Activated CD4-positive, alpha-beta memory T cell treated with anti-CD3 and anti-CD28 coated beads for 36 hours (primary cell): Measurements from ENCODE around the gene MCUB. TPM values are rescaled to one million over a fixed set of nuclear protein-coding genes. Genes with fewer than 3 reads are reported as not detected.

Experiments used
- CTCF ChIA-PET: fragments of 350-600 bp; sonication (Branson Sonifier 250); formaldehyde crosslinking; loops from one replicate; lab custom pipeline; 2021; ENCODE audit warnings: antibody characterized with exemption, inconsistent platforms; lab: Charles Lee
- POLR2A ChIA-PET: fragments of 350-600 bp; sonication (Branson Sonifier 250); formaldehyde crosslinking; loops from one replicate; lab custom pipeline; 2021; ENCODE audit warnings: antibody characterized with exemption; lab: Charles Lee
- DNase-seq: peaks from one replicate; pipeline ENCODE4 v3.0.0-alpha.2; 2020
- H3K27ac Mint-ChIP-seq: one replicate; pipeline ENCODE4 v1.8.0; 2021; ENCODE audit warnings: mixed read lengths
- H3K27me3 Mint-ChIP-seq: one replicate; pipeline ENCODE4 v1.8.0; 2021; ENCODE audit warnings: mixed read lengths
- H3K36me3 Mint-ChIP-seq: one replicate; pipeline ENCODE4 v1.8.0; 2021; ENCODE audit warnings: mixed read lengths
- H3K4me1 Mint-ChIP-seq: one replicate; pipeline ENCODE4 v1.8.0; 2021; ENCODE audit warnings: low read depth, mixed read lengths
- H3K4me3 Mint-ChIP-seq: one replicate; pipeline ENCODE4 v1.8.0; 2021; ENCODE audit warnings: mild to moderate bottlenecking, mixed read lengths
- H3K9me3 Mint-ChIP-seq: one replicate; pipeline ENCODE4 v1.8.0; 2021; ENCODE audit warnings: mixed read lengths
- intact Hi-C: fragments of 100-400 bp; cut with micrococcal nuclease; formaldehyde crosslinking; loops from one replicate; pipeline ENCODE4 v1.15.1; 2023
- total RNA-seq, 2 experiments: library from RNA; stranded (reverse); gene quantifications; one replicate each; pipeline ENCODE4 v1.2.3, GENCODE V29; 2021

MCUB gene
- total RNA-seq, 2 experiments from 2014 or later = 76.7 to 80.5 TPM

DNA sequence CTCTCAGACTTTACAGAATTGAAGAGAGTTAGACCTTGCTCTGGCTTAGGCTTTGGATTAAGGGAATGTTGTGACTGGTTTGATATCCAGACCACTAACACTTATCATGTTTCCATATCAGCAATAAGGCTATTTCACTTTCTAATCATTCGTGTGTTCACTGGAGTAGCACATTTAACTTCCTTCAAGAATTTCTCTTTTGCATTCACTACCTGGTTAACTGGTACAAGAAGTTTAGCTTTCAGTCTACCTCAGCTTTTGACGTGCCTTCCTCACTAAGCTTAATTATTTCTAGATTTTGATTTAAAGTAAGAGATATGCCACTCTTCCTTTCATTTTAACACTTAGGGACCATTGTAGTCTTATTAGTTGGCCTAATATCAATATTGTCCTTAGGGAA is 80.6 kb downstream of the MCUB start:
- Mint-ChIP-seq H3K27ac (peak overlapping the region; percentile 63), H3K4me1 (peaks cover 42% of the 10 kb centered on the region), H3K9me3 (peaks cover 20% of the 10 kb centered on the region), H3K4me3 (no peak overlapping the region), H3K36me3 (peaks cover 14% of the 10 kb centered on the region), H3K27me3 (no peaks in the 10 kb centered on the region)
- ChIA-PET POLR2A (no interaction called here), CTCF (interaction anchor here (1.2 kb wide), 1 partner anchor 150 kb away, joined by 3 read pairs; no protein-coding TSS in a partner anchor)
- intact Hi-C loops = no loop called here
- no peak for DNase-seq

GRCh38 chr4:109645874-109646710 is 86.0 kb downstream of the MCUB start:
- CTCF ChIA-PET = no interaction called here
- H3K9me3 Mint-ChIP-seq = peaks cover 11% of the 10 kb centered on the region
- POLR2A ChIA-PET = interaction anchor here (1.5 kb wide), 1 partner anchor 85 kb away, joined by 3 read pairs; no protein-coding TSS in a partner anchor
- DNase-seq = no peak
- H3K27ac Mint-ChIP-seq = no peak overlapping the region
- H3K4me3 Mint-ChIP-seq = no peak overlapping the region
- H3K4me1 Mint-ChIP-seq = peaks cover 47% of the 10 kb centered on the region
- H3K27me3 Mint-ChIP-seq = no peaks in the 10 kb centered on the region
- H3K36me3 Mint-ChIP-seq = peaks cover 12% of the 10 kb centered on the region
- intact Hi-C loops = no loop called here

GRCh38 chr4:109648266-109648996 is 88.4 kb downstream of the MCUB start:
- Mint-ChIP-seq H3K27ac (peak overlapping the region; percentile 76), H3K4me3 (peak overlapping the region; percentile 41), H3K36me3 (peaks cover 27% of the 10 kb centered on the region), H3K27me3 (no peaks in the 10 kb centered on the region), H3K9me3 (peaks cover 27% of the 10 kb centered on the region), H3K4me1 (peaks cover 42% of the 10 kb centered on the region)
- no peak for DNase-seq
- intact Hi-C loops = loop anchor here (2.0 kb wide), 2 partner anchors 14 to 216 kb away; partner anchors contain the start of gene SEC24B
- POLR2A ChIA-PET = interaction anchor here (1.8 kb wide), 1 partner anchor 10 kb away, joined by 6 read pairs; no protein-coding TSS in a partner anchor
- CTCF ChIA-PET = interaction anchor here (0.7 kb wide), 1 partner anchor 55 kb away, joined by 3 read pairs; the partner anchor contains the start of gene CASP6

- peaks cover 28% of the 10 kb centered on the region for H3K36me3 Mint-ChIP-seq
- ChIA-PET POLR2A (no interaction called here), CTCF (interaction anchor here (0.7 kb wide), 1 partner anchor 54 kb away, joined by 3 read pairs; the partner anchor contains the start of gene CASP6)
- peaks cover 27% of the 10 kb centered on the region for H3K9me3 Mint-ChIP-seq
- intact Hi-C loops = loop anchor here (1.0 to 2.0 kb wide), 3 partner anchors 14 to 216 kb away; partner anchors contain the start of gene SEC24B
- H3K4me3 Mint-ChIP-seq = peak overlapping the region; percentile 28
- no peak for DNase-seq
- H3K27me3 Mint-ChIP-seq = no peaks in the 10 kb centered on the region
- H3K27ac Mint-ChIP-seq = peak overlapping the region; percentile 83
- peaks cover 42% of the 10 kb centered on the region for H3K4me1 Mint-ChIP-seq
Measured at GRCh38 chr4:109648997-109649575, 89.0 kb downstream of the MCUB start.

- Mint-ChIP-seq H3K4me1 (peaks cover 42% of the 10 kb centered on the region), H3K36me3 (peaks cover 28% of the 10 kb centered on the region), H3K4me3 (no peak overlapping the region), H3K27me3 (no peaks in the 10 kb centered on the region), H3K27ac (peak overlapping the region; percentile 72), H3K9me3 (peaks cover 27% of the 10 kb centered on the region)
- ChIA-PET POLR2A (no interaction called here), CTCF (no interaction called here)
- DNase-seq = no peak
- intact Hi-C loops = loop anchor here (1.0 to 2.0 kb wide), 4 partner anchors 15 to 217 kb away; partner anchors contain the start of gene SEC24B
Measured at GRCh38 chr4:109649872-109650271, 89.8 kb downstream of the MCUB start.

DNA sequence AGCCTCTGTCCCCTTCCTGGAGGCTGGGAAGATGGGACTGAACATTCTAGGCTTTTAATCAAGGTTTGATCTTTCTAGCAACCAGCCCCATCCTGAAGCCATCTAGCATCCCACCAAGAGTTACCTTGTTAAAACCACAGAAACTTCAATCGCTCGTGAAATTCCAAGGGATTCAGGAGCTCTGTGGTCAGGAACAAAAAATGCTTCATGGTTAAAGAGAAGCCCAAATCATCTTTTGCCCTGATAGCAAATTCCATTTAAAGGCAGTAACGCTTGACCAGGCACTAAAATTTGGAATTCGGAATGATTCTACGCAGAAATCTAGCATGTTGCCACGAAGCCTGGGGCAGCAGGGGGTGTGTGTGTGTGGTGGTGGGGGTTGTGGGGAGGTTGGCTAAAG is 95.3 kb downstream of the MCUB start:
- no peak overlapping the region for H3K4me3 Mint-ChIP-seq
- peaks cover 44% of the 10 kb centered on the region for H3K4me1 Mint-ChIP-seq
- H3K36me3 Mint-ChIP-seq = peaks cover 17% of the 10 kb centered on the region
- H3K27me3 Mint-ChIP-seq = no peaks in the 10 kb centered on the region
- intact Hi-C loops = no loop called here
- H3K27ac Mint-ChIP-seq = no peak overlapping the region
- POLR2A ChIA-PET = no interaction called here
- peaks cover 16% of the 10 kb centered on the region for H3K9me3 Mint-ChIP-seq
- CTCF ChIA-PET = interaction anchor here (1.0 kb wide), 1 partner anchor 68 kb away, joined by 3 read pairs; no protein-coding TSS in a partner anchor
- no peak for DNase-seq

GRCh38 chr4:109657854-109658418 is 97.9 kb downstream of the MCUB start:
- POLR2A ChIA-PET = interaction anchor here (1.3 kb wide), 1 partner anchor 10 kb away, joined by 6 read pairs; no protein-coding TSS in a partner anchor
- intact Hi-C loops = no loop called here
- CTCF ChIA-PET = interaction anchor here (0.6 kb wide), 1 partner anchor 140 kb away, joined by 3 read pairs; no protein-coding TSS in a partner anchor
- Mint-ChIP-seq H3K9me3 (peaks cover 2% of the 10 kb centered on the region), H3K36me3 (peaks cover 7% of the 10 kb centered on the region), H3K27me3 (no peaks in the 10 kb centered on the region), H3K4me3 (no peak overlapping the region), H3K4me1 (peaks cover 32% of the 10 kb centered on the region), H3K27ac (peak overlapping the region; percentile 38)
- no peak for DNase-seq

GRCh38 chr4:109658871-109659410 is 98.9 kb downstream of the MCUB start:
- H3K36me3 Mint-ChIP-seq = peaks cover 4% of the 10 kb centered on the region
- H3K27ac Mint-ChIP-seq = no peak overlapping the region
- H3K4me1 Mint-ChIP-seq = peaks cover 32% of the 10 kb centered on the region
- ChIA-PET CTCF (interaction anchor here (0.7 to 1.1 kb wide), 3 partner anchors 85 to 100 kb away, joined by 3 read pairs; no protein-coding TSS in a partner anchor), POLR2A (interaction anchor here (1.3 kb wide), 1 partner anchor 11 kb away, joined by 6 read pairs; no protein-coding TSS in a partner anchor)
- no peaks in the 10 kb centered on the region for H3K27me3 Mint-ChIP-seq
- DNase-seq = no peak
- no peak overlapping the region for H3K4me3 Mint-ChIP-seq
- intact Hi-C loops = no loop called here
- no peaks in the 10 kb centered on the region for H3K9me3 Mint-ChIP-seq

DNA sequence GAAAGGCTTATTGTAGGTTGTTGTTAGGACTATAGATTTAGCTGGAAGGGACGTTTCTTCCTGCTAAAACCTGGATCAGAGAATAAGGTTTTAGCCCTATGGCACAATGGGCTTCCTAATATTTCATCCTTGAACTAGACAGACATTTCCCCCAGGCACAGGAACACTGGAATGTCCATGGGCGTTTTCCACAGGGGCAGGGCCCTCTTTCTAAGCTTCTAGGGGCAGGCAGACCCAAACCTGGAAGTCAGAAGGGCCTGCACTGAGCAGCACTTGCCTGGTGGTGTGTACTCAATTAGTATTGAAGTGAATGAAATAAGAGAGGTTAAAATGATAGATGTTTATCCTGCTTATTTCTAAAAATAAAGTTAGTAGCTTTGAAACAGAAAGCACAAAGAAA is 102.1 kb downstream of the MCUB start:
- no peak for DNase-seq
- H3K36me3 Mint-ChIP-seq = peaks cover 5% of the 10 kb centered on the region
- H3K4me3 Mint-ChIP-seq = no peak overlapping the region
- peaks cover 35% of the 10 kb centered on the region for H3K4me1 Mint-ChIP-seq
- H3K27ac Mint-ChIP-seq = no peak overlapping the region
- H3K27me3 Mint-ChIP-seq = no peaks in the 10 kb centered on the region
- no peaks in the 10 kb centered on the region for H3K9me3 Mint-ChIP-seq
- CTCF ChIA-PET = no interaction called here
- POLR2A ChIA-PET = interaction anchor here (0.6 kb wide), 1 partner anchor 53 kb away, joined by 3 read pairs; no protein-coding TSS in a partner anchor
- intact Hi-C loops = loop anchor here (10.0 kb wide), 1 partner anchor 303 kb away; no protein-coding TSS in a partner anchor

DNA sequence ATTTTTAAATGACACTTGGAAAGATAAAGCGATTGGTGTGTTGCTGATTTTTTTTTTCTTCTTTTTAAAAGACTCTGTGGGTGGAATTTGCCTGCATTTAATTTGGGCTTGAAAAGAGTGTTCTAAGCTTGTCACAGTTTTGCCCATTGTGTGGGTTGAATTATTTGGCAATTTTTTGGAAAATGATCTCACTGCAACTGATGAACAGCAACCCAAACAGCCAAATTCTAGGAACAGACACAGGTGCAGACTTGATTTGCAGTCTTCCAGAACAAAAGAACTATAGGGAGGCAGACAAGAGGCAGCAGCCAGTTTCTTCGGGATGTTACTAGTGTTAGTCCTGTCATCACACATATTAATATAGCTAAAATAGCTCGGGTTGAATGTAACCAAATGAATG is 102.7 kb downstream of the MCUB start:
- CTCF ChIA-PET = interaction anchor here (1.0 kb wide), 1 partner anchor 230 kb away, joined by 3 read pairs; no protein-coding TSS in a partner anchor
- no peak for DNase-seq
- Mint-ChIP-seq H3K4me3 (no peak overlapping the region), H3K4me1 (peaks cover 35% of the 10 kb centered on the region), H3K36me3 (peaks cover 5% of the 10 kb centered on the region), H3K27me3 (no peaks in the 10 kb centered on the region), H3K9me3 (no peaks in the 10 kb centered on the region), H3K27ac (no peak overlapping the region)
- intact Hi-C loops = loop anchor here (10.0 kb wide), 1 partner anchor 302 kb away; no protein-coding TSS in a partner anchor
- POLR2A ChIA-PET = interaction anchor here (0.6 kb wide), 1 partner anchor 54 kb away, joined by 3 read pairs; no protein-coding TSS in a partner anchor
